Measurements from ENCODE around the gene ADGRG3. TPM values are rescaled to one million over a fixed set of nuclear protein-coding genes. Genes with fewer than 3 reads are reported as not detected.
A peak's percentile ranks its signal among the peaks of the same experiment; 100 is the strongest.

Gene ADGRG3
- total and polyA plus RNA-seq, 2 of the 13 experiments (the other 11 are each of a cell fraction or from before 2014, with no cell fraction given) = 2.7 to 11.8 TPM

GRCh38 chr16:57635266-57636097, 32.6 kb upstream of the ADGRG3 start (continued):
- TF ChIP-seq MBNL3 (CRISPR knock-in tag; conservative IDR thresholded peaks at IDR 0.05) = no peak
- no peak for TF ChIP-seq CHD2 (IDR thresholded peaks at IDR 0.05; ENCODE audit: low read depth, low read length)
- no peak for TF ChIP-seq ZNF333 (CRISPR knock-in tag; IDR thresholded peaks at IDR 0.05; ENCODE audit: borderline replicate concordance)
- TF ChIP-seq, protein P1, sequence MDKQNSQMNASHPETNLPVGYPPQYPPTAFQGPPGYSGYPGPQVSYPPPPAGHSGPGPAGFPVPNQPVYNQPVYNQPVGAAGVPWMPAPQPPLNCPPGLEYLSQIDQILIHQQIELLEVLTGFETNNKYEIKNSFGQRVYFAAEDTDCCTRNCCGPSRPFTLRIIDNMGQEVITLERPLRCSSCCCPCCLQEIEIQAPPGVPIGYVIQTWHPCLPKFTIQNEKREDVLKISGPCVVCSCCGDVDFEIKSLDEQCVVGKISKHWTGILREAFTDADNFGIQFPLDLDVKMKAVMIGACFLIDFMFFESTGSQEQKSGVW (CRISPR knock-in tag; IDR thresholded peaks at IDR 0.05; ENCODE audit: borderline replicate concordance) = no peak
- TF ChIP-seq, protein P2, sequence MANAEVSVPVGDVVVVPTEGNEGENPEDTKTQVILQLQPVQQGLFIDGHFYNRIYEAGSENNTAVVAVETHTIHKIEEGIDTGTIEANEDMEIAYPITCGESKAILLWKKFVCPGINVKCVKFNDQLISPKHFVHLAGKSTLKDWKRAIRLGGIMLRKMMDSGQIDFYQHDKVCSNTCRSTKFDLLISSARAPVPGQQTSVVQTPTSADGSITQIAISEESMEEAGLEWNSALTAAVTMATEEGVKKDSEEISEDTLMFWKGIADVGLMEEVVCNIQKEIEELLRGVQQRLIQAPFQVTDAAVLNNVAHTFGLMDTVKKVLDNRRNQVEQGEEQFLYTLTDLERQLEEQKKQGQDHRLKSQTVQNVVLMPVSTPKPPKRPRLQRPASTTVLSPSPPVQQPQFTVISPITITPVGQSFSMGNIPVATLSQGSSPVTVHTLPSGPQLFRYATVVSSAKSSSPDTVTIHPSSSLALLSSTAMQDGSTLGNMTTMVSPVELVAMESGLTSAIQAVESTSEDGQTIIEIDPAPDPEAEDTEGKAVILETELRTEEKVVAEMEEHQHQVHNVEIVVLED (CRISPR knock-in tag; IDR thresholded peaks at IDR 0.05; ENCODE audit: borderline replicate concordance) = peak; percentile 35; the same call in 1 of the 2 replicates
- TF ChIP-seq ZFP37 (CRISPR knock-in tag; IDR thresholded peaks at IDR 0.05; ENCODE audit: borderline replicate concordance) = no peak
- no peak for TF ChIP-seq NONO (IDR thresholded peaks at IDR 0.05)
- TF ChIP-seq NONO (CRISPR knock-in tag; conservative IDR thresholded peaks at IDR 0.05) = peak; percentile 78; the same call in 1 of the 2 replicates
- peak; percentile 73 for TF ChIP-seq DMAP1 (CRISPR knock-in tag; IDR thresholded peaks at IDR 0.05)
- no peak for TF ChIP-seq ZNF782 (CRISPR knock-in tag; IDR thresholded peaks at IDR 0.05; ENCODE audit: borderline replicate concordance)
- TF ChIP-seq, protein P3, sequence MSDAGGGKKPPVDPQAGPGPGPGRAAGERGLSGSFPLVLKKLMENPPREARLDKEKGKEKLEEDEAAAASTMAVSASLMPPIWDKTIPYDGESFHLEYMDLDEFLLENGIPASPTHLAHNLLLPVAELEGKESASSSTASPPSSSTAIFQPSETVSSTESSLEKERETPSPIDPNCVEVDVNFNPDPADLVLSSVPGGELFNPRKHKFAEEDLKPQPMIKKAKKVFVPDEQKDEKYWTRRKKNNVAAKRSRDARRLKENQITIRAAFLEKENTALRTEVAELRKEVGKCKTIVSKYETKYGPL (CRISPR knock-in tag; IDR thresholded peaks at IDR 0.05) = no peak
- TF ChIP-seq JDP2 (CRISPR knock-in tag; IDR thresholded peaks at IDR 0.05; ENCODE audit: borderline replicate concordance) = no peak
- TF ChIP-seq ETS1 (CRISPR knock-in tag; IDR thresholded peaks at IDR 0.05) = no peak
- no peak for TF ChIP-seq PRDM4 (CRISPR knock-in tag; IDR thresholded peaks at IDR 0.05; ENCODE audit: borderline replicate concordance)
- TF ChIP-seq KLF9 (CRISPR knock-in tag; IDR thresholded peaks at IDR 0.05; ENCODE audit: low read depth) = no peak
- TF ChIP-seq NRL (CRISPR knock-in tag; IDR thresholded peaks at IDR 0.05; ENCODE audit: borderline replicate concordance) = peak; percentile 22; the same call in 1 of the 2 replicates
- TF ChIP-seq ZNF674 (CRISPR knock-in tag; IDR thresholded peaks at IDR 0.05; ENCODE audit: low read depth) = no peak
- 0 out of 2 replicates have a peak, but pooled peaks have one; percentile 54 for TF ChIP-seq CCDC6 (CRISPR knock-in tag; IDR thresholded peaks at IDR 0.05)
- no peak for TF ChIP-seq CHD4 (IDR thresholded peaks at IDR 0.05; ENCODE audit: borderline replicate concordance, low read length)
- TF ChIP-seq ZNF724P (CRISPR knock-in tag; IDR thresholded peaks at IDR 0.05; ENCODE audit: borderline replicate concordance) = no peak
- no peak for TF ChIP-seq PRMT3 (CRISPR knock-in tag; IDR thresholded peaks at IDR 0.05; ENCODE audit: borderline replicate concordance, low read depth)
- no peak for TF ChIP-seq NR3C1 (CRISPR knock-in tag; IDR thresholded peaks at IDR 0.05)

Data from HepG2 (cell line).